HFFc6 (cell line): ENCODE measurements around the gene KANSL1. TPM values are rescaled to one million over a fixed set of nuclear protein-coding genes. Genes with fewer than 3 reads are reported as not detected.
"Not testable (repeated sequence)": the region's sequence is repeated elsewhere in the genome, so short reads cannot be mapped to it uniquely, and the experiment has no call there.

Experiments
- DNase-seq: peaks from one replicate; pipeline ENCODE4 v3.0.0-alpha.2; 2018
- H3K27ac Mint-ChIP-seq: 2 replicates; pipeline ENCODE4 v1.8.0; 2020; ENCODE audit warnings: mild to moderate bottlenecking, mixed read lengths
- H3K27me3 Mint-ChIP-seq: 2 replicates; pipeline ENCODE4 v1.8.0; 2021; ENCODE audit warnings: mild to moderate bottlenecking, moderate library complexity, mixed read lengths; ENCODE audit not compliant: insufficient read depth
- H3K36me3 Mint-ChIP-seq: 2 replicates; pipeline ENCODE4 v1.8.0; 2021; ENCODE audit warnings: low read depth, mixed read lengths
- H3K4me1 Mint-ChIP-seq: 2 replicates; pipeline ENCODE4 v1.8.0; 2020; ENCODE audit warnings: low read depth, mixed read lengths
- H3K4me3 Mint-ChIP-seq: 2 replicates; pipeline ENCODE4 v1.8.0; 2020; ENCODE audit warnings: mild to moderate bottlenecking, moderate library complexity, mixed read lengths
- H3K9me3 Mint-ChIP-seq: 2 replicates; pipeline ENCODE4 v1.8.0; 2020; ENCODE audit warnings: mild to moderate bottlenecking, mixed read lengths
- CTCF ChIP-seq: fragments of 200-600 bp; sonication (generic); IDR thresholded peaks from 2 replicates; pipeline ENCODE4 v1.5.0; 2021; ENCODE audit warnings: antibody characterized with exemption, mild to moderate bottlenecking
- total RNA-seq, 6 experiments: library from RNA; stranded (reverse); fragmentation: NEBNext Ultra II Directional; extraction: Animal tissue kit (Norgen Biotek cat#: 25700); gene quantifications; 2 replicates in 1 of 6; 3 replicates in 5 of 6; pipeline ENCODE4 v1.2.3, GENCODE V29; 2021

Gene KANSL1
- total RNA-seq, 6 experiments from 2014 or later: 23.8 to 33.0 (median 27.7) TPM

DNA sequence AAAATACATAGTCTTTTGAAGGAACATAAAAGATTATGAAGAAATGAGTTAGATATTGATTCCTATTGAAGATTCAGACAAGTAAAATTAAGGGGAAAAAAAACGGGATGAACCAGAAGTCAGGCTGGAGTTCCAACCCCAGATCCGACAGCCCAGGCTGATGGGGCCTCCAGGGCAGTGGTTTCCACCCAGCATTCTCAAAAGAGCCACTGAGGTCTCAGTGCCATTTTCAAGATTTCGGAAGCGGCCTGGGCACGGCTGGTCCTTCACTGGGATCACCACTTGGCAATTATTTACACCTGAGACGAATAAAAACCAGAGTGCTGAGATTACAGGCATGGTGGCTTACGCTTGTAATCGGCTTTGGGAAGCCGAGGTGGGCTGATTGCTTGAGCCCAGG lies 184.6 kb downstream of the KANSL1 start:
- DNase-seq: no peak
- H3K27ac Mint-ChIP-seq: no peak overlapping the region

GRCh38 chr17:46007461-46007965 lies 185.7 kb downstream of the KANSL1 start:
- Mint-ChIP-seq H3K9me3 (no peaks in the 10 kb centered on the region), H3K27ac (no peak overlapping the region), H3K4me3 (no peak overlapping the region), H3K27me3 (peaks cover 4% of the 10 kb centered on the region), H3K4me1 (peaks cover 11% of the 10 kb centered on the region), H3K36me3 (no peaks in the 10 kb centered on the region)
- TF ChIP-seq CTCF: no peak
- no peak for DNase-seq

More for the DNA sequence above, 184.6 kb downstream of the KANSL1 start:
- TF ChIP-seq CTCF: no peak
- H3K27me3 Mint-ChIP-seq: peaks cover 4% of the 10 kb centered on the region
- no peak overlapping the region for H3K4me3 Mint-ChIP-seq
- no peaks in the 10 kb centered on the region for H3K36me3 Mint-ChIP-seq
- H3K9me3 Mint-ChIP-seq: no peaks in the 10 kb centered on the region
- peaks cover 13% of the 10 kb centered on the region for H3K4me1 Mint-ChIP-seq

DNA sequence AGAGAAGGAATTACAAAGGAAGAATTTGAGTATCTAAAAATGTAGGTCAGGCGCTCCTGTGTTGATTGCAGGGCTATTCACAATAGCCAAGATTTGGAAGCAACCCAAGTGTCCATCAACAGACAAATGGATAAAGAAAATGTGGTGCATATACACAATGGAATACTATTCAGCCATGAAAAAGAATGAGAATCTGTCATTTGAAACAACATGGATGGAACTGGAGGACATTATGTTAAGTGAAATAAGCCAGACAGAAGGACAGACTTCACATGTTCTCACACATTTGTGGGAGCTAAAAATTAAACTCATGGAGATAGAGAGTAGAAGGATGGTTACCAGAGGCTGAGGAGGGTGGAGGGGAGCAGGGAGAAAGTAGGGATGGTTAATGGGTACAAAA lies 187.1 kb downstream of the KANSL1 start:
- not testable (repeated sequence) for H3K36me3 Mint-ChIP-seq, DNase-seq, H3K27ac Mint-ChIP-seq, H3K9me3 Mint-ChIP-seq, H3K27me3 Mint-ChIP-seq, H3K4me3 Mint-ChIP-seq
- H3K4me1 Mint-ChIP-seq: peaks cover 11% of the 10 kb centered on the region

DNA sequence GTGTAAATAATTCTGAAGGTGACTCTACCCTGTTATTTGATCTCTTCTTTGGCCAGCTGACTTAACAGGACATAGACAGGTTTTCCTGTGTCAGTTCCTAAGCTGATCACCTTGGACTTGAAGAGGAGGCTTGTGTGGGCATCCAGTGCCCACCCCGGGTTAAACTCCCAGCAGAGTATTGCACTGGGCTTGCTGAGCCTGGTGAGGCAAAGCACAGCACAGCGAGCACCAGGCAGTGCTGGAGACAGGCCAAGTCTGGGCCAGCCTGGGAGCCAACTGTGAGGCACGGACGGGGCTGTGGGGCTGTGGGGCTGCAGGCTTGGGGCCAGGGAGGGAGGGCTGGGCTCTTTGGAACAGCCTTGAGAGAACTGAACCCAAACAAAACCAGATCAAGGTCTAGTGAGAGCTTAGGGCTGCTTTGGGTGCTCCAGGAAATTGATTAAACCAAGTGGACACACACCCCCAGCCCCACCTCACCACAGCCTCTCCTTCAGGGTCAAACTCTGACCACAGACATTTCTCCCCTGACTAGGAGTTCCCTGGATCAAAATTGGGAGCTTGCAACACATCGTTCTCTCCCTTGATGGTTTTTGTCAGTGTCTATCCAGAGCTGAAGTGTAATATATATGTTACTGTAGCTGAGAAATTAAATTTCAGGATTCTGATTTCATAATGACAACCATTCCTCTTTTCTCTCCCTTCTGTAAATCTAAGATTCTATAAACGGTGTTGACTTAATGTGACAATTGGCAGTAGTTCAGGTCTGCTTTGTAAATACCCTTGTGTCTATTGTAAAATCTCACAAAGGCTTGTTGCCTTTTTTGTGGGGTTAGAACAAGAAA lies 189.1 kb downstream of the KANSL1 start:
- peaks cover 6% of the 10 kb centered on the region for H3K4me1 Mint-ChIP-seq
- peaks cover 5% of the 10 kb centered on the region for H3K27me3 Mint-ChIP-seq
- TF ChIP-seq CTCF: no peak
- no peak overlapping the region for H3K4me3 Mint-ChIP-seq
- H3K36me3 Mint-ChIP-seq: no peaks in the 10 kb centered on the region
- no peak overlapping the region for H3K27ac Mint-ChIP-seq
- H3K9me3 Mint-ChIP-seq: no peaks in the 10 kb centered on the region
- no peak for DNase-seq

GRCh38 chr17:46002973-46003316 lies 190.3 kb downstream of the KANSL1 start:
- TF ChIP-seq CTCF: no peak
- DNase-seq: no peak
- Mint-ChIP-seq H3K9me3 (no peaks in the 10 kb centered on the region), H3K4me1 (peaks cover 6% of the 10 kb centered on the region), H3K4me3 (no peak overlapping the region), H3K27me3 (peaks cover 5% of the 10 kb centered on the region), H3K27ac (no peak overlapping the region), H3K36me3 (no peaks in the 10 kb centered on the region)

- no peak overlapping the region for H3K27ac Mint-ChIP-seq
- peaks cover 9% of the 10 kb centered on the region for H3K4me1 Mint-ChIP-seq
- no peaks in the 10 kb centered on the region for H3K36me3 Mint-ChIP-seq
- TF ChIP-seq CTCF: peak; percentile 98
- H3K27me3 Mint-ChIP-seq: peaks cover 5% of the 10 kb centered on the region
- peak; percentile 38 for DNase-seq
- no peak overlapping the region for H3K4me3 Mint-ChIP-seq
- H3K9me3 Mint-ChIP-seq: no peaks in the 10 kb centered on the region
Measured at GRCh38 chr17:46002311-46002972, 190.8 kb downstream of the KANSL1 start.
